GM21825 (cell line): ENCODE measurements around the gene C8G.

Source experiments
- ATAC-seq: cut with Tn5 transposase; IDR thresholded peaks from one replicate; pipeline ENCODE4 v1.9.1; 2021; ENCODE audit warnings: mild to moderate bottlenecking, moderate library complexity; ENCODE audit not compliant: unreplicated experiment

The C8G gene

GRCh38 chr9:136944519-136945332 lies at the start of gene C8G, which contains the start of gene FBXW5:
Gene C8G, plus strand, starts transcription at chr9:136945243. Its CDS starts 78 bp downstream, at chr9:136945321.
Gene FBXW5, minus strand, starts transcription at chr9:136944738. Its CDS starts 655 bp downstream, at chr9:136944083.
- peak; percentile 69 for ATAC-seq

GRCh38 chr9:136896027-136896426 lies 49.0 kb upstream of the C8G start:
- no peak for ATAC-seq

GRCh38 chr9:136898483-136899100 lies 46.5 kb upstream of the C8G start:
- no peak for ATAC-seq

DNA sequence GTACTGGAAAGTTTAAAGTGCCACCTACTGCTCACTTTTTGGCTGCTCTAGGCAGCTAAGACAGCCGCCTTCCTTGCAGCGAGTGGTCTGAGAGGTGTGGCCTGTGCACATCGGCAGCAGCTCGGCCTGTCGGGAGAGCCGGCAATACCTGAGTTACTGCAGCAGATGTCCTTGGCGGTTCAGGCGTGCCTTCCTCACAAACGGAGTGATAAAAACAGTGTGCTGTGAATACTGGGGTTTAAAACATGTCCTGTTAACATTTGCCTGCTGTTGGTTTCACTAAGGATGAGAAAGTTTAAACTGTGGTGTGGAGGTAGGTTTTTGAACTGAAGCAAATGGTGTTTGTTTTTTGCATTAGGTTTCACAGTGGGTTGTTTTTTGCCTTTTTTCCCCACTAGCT lies 45.8 kb upstream of the C8G start:
- ATAC-seq = no peak

GRCh38 chr9:136900556-136900955 lies 44.5 kb upstream of the C8G start:
- ATAC-seq = no peak

DNA sequence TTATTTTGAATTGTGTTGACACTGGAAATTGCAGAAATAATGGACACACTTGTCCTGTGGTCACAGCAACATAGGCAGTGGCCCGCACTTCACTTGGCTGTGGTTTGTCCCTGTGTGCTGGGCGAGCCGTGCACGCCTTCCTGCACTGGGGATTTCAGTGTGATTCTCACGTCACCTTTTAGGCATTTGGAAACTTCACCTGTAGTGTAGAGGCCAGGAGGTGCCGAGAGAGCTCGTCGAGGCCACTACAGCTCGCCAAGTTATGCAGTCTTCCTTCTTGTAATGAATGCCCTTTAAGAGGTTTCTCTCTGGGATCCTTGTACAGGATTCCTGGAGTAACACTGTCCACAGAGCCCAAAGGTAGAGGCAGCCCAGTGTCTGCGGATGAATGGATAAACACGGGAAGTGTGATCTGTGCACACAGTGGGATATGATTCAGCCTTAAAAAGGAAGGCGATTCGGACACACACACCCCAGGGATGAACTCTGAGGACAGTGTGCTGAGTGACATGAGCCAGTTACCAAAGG lies 44.0 kb upstream of the C8G start:
- ATAC-seq = no peak

- peak; percentile 58 for ATAC-seq
Observed at GRCh38 chr9:136901516-136902258, 43.4 kb upstream of the C8G start.

- ATAC-seq = peak; percentile 24
Observed at GRCh38 chr9:136902259-136902821, 42.7 kb upstream of the C8G start.

DNA sequence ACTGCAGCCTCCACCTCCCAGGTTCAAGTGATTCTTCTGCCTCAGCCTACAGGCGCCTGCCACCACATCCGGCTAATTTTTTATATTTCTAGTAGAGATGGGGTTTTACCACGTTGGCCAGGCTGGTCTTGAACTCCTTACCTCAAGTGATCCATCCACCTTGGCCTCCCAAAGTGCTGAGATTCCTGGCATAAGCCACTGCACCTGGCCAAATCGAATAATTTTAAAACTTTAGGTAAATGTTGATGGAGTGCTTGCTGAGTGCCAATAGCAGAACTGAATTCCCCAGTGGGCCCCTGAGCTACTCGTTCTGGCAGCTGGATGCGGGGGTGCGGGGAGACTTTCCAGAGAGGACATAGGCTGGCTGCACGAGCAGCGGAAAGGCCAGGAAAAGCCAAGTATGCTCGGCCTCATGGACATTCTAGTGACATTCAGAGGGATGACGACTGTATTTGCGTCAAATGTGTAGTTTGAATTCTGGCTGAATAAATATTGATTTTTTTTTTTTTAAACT lies 41.9 kb upstream of the C8G start:
- no peak for ATAC-seq

- no peak for ATAC-seq
Observed at GRCh38 chr9:136906266-136906665, 38.8 kb upstream of the C8G start.

DNA sequence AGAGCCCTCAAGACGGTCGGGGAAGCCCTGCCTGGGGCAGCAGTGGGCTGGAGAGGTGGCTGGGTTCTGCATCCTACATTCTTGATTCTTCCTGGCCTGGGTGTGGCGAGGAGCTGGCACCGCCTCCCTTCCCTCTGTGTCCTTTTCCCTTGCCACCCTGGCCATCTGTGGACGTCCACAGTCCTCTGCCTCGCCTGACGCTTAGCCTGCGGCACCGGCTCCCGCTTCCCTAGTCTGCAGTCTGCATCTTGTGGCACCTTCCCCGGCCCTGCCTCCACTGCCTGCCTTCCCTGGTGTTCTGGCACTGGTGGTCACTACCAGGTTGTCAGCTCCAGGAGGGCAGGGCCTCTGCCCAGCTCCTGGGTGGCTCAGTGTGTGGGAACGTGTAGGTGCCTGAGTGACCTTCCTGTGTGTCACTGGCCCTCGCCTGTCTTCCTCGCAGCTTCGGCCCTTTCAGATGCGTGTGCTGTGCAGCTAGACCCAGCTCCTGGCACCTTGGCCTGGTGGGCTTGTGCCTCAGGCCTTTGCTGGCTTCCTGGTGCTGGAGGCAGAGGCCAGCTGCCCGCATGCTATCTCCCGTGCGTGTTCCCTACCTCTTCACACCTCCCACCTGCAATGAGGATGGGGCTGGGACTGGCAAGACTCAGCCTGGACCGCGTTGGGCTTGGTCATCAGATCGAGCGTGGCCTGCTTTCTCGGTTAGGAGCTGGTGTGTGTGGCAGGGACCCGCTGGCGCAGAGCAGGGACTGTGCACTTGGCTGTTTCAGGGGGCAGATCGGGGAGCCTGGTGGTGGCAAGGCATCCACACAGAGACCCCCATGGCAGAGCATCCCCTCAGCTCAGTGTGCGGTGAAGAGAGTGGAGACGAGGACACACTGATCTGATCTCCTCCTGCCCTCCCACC lies 37.8 kb upstream of the C8G start:
- ATAC-seq = no peak

DNA sequence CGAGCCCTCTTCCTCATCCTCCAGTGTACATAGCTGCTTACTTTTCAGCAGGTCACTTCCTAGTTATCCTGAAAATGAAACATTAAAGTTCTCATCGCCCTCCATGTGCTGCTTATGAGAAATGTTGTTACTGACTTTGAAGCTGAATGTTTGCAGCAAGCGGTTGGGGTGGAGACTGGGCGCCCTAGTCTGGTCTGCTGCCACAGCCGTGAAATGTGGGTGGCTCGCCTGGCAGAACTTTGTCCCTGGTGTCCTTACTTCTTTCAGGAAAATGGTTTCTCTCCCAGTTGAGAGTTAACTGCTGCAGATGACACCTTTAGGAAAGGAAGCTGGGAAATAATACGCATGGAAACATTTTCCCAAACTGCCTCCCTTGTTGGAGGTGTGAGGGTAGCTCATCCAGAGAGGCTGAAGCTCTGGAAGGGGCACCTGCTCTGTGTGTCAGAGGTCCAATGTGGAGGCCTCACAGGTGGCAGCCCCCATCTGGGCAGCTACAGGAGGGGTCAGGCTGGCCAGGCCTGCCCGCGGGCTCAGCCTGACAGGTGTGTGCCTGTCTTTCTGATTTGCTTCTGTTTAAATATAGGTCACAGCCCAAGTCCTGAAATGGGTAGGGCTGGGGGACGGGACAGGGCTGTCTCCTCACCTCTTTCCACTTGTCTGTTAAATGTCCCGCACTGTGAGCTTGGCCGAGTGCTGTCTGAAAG lies 34.7 kb upstream of the C8G start:
- ATAC-seq = no peak

- ATAC-seq = no peak
Observed at GRCh38 chr9:136910901-136911245, 34.2 kb upstream of the C8G start.

GRCh38 chr9:136913701-136914438 lies 31.2 kb upstream of the C8G start:
- no peak for ATAC-seq

GRCh38 chr9:136915632-136916329 lies 29.3 kb upstream of the C8G start:
- no peak for ATAC-seq

GRCh38 chr9:136916330-136917184 lies 28.5 kb upstream of the C8G start:
- ATAC-seq = no peak

DNA sequence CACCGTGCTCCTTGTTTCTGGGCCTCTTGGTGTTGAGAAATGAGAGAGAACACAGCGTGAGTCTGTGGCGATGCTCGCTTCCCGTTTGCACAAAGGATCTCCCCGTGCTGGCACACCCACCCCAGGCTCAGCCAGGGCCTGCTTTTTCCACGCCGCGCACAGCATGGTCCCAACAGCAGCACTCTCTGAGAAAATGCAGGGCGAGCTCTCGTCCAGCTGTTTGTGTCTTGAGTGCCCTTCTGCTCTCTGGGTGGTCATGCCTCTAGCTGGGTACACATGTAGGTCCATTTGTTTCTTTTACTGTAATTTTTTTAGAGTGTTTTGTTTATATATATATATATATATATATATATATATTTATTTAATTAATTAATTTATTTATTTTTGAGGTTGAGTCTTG lies 27.1 kb upstream of the C8G start:
- no peak for ATAC-seq
